Measurements from ENCODE around the gene RNU7-1. TPM values are rescaled to one million over a fixed set of nuclear protein-coding genes. Genes with fewer than 3 reads are reported as not detected.

RNU7-1 gene
- total and polyA plus RNA-seq, 10 of the 15 experiments (the other 5 are each of a cell fraction or from before 2014, with no cell fraction given) = not detected

GRCh38 chr12:6956021-6956727, 12.6 kb downstream of the RNU7-1 start (continued):
- TF ChIP-seq ZNF592 (IDR thresholded peaks at IDR 0.05) = no peak
- no peak for TF ChIP-seq POLR2A (IDR thresholded peaks at IDR 0.05; ENCODE audit: low read depth, low read length)
- TF ChIP-seq NR2C1 (IDR thresholded peaks at IDR 0.05) = no peak
- no peak for TF ChIP-seq RAD51 (IDR thresholded peaks at IDR 0.05)
- no peak for TF ChIP-seq PML (IDR thresholded peaks at IDR 0.05; ENCODE audit: low read length)
- TF ChIP-seq BRCA1 (IDR thresholded peaks at IDR 0.05; ENCODE audit: low read depth, low read length) = no peak
- TF ChIP-seq SREBF1 (IDR thresholded peaks at IDR 0.05; ENCODE audit: low read length) = no peak
- peak; percentile 86; the same call in 1 of the 2 replicates for TF ChIP-seq PAX5 (IDR thresholded peaks at IDR 0.05; ENCODE audit: borderline replicate concordance, low read depth, low read length)
- TF ChIP-seq NFYB (IDR thresholded peaks at IDR 0.05; ENCODE audit: insufficient read depth, low read depth, low read length) = no peak
- no peak for TF ChIP-seq SMARCA5 (IDR thresholded peaks at IDR 0.05)
- no peak for TF ChIP-seq WRNIP1 (IDR thresholded peaks at IDR 0.05; ENCODE audit: borderline replicate concordance, low read depth, low read length)
- no peak for TF ChIP-seq RCOR1 (conservative IDR thresholded peaks at IDR 0.05; ENCODE audit: low read depth, low read length)
- peak; percentile 31; the same call in 1 of the 2 replicates for TF ChIP-seq SIN3A (IDR thresholded peaks at IDR 0.05; ENCODE audit: low read depth, low read length)
- no peak for TF ChIP-seq ASH2L (IDR thresholded peaks at IDR 0.05; ENCODE audit: borderline replicate concordance, low read depth)
- TF ChIP-seq TARDBP (IDR thresholded peaks at IDR 0.05; ENCODE audit: borderline replicate concordance) = no peak
- peak; percentile 36; the same call in 1 of the 2 replicates for TF ChIP-seq IKZF1 (conservative IDR thresholded peaks at IDR 0.05)
- no peak for TF ChIP-seq KLF5 (IDR thresholded peaks at IDR 0.05; ENCODE audit: partially characterized antibody)
- TF ChIP-seq ATF3 (IDR thresholded peaks at IDR 0.05; ENCODE audit: borderline replicate concordance, extremely low read depth, low read depth, low read length) = no peak
- no peak for TF ChIP-seq SREBF2 (IDR thresholded peaks at IDR 0.05; ENCODE audit: low read length)
- TF ChIP-seq NFXL1 (IDR thresholded peaks at IDR 0.05; ENCODE audit: borderline replicate concordance) = no peak
- TF ChIP-seq RELB (IDR thresholded peaks at IDR 0.05; ENCODE audit: low read depth) = no peak
- TF ChIP-seq NFYA (IDR thresholded peaks at IDR 0.05; ENCODE audit: borderline replicate concordance, low read depth, low read length) = no peak
- TF ChIP-seq YBX1 (IDR thresholded peaks at IDR 0.05) = no peak
- TF ChIP-seq ZBTB4 (CRISPR knock-in tag; IDR thresholded peaks at IDR 0.05) = no peak

Measured in GM12878 (cell line).